ENCODE measurements around the gene TIFAB.

- TF ChIP-seq CTCF (IDR thresholded peaks at IDR 0.05; ENCODE audit: low read length): no peak
- TF ChIP-seq EZH2 (IDR thresholded peaks at IDR 0.05; ENCODE audit: borderline replicate concordance, low read length): no peak
These were observed 47.1 kb downstream of the TIFAB start for GRCh38 chr5:135405082-135405481.

Measured in OCI-LY1 (cell line).